Measurements from ENCODE around the gene C19orf44.
A peak's percentile ranks its signal among the peaks of the same experiment; 100 is the strongest.
"Not testable (repeated sequence)": the region's sequence is repeated elsewhere in the genome, so short reads cannot be mapped to it uniquely, and the experiment has no call there.

The C19orf44 gene

DNA sequence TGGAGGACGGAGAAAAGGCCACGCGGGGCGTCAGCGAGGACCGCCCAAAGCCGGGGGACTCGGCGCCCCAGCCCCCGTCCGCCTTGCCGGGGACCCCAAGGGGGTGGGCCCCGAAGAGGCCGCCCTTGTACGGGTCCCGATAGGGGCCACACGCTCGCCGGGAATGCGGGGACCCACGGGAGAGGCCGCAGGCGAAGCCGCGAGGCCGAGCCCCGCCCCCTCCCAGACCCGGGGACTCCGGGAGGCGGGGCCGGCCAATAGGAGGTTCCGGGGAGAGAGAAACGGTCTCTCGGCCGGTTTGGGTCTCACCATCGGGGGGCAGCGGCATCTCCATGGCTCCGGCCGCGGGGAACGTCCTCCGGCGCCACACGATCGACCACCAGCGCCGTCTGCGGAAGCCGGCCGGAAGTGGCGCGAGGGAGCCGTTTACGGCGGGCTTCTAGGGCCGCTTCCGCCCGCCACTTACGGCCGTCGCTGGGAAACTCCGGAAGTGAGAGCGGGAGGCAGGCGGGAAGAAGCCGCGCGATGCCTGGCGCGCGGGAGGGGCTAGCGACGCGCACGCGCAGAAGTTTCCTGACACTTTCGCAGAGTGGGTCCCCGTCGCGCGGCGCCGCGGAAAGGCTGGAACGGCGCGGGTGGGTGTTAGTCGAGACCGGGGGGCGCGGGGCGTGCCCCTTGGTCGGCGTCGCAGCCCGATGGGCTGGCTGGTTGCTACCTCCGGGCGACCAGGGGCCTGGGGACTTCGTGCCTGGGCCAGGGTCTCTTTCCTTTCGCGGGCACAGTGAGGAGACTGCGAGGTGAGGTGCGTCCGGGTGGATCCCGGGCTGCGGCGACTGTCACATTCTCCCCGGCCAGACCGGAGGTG is 46.1 kb downstream of the C19orf44 start, which contains the start of gene CHERP:
Gene CHERP, minus strand, starts transcription at position 393 of the 865 bp plus-strand sequence. Its CDS starts 59 bp downstream, at position 334.
- H3K4me3 ChIP-seq (ENCODE audit: low read depth, low read length), result peak within 1 kb of the TSS; percentile 94
- no peak for TF ChIP-seq CTCF (IDR thresholded peaks at IDR 0.05; ENCODE audit: borderline replicate concordance, insufficient read depth, low read depth, low read length)

GRCh38 chr19:16542910-16543472 is 46.8 kb downstream of the C19orf44 start:
- H3K4me3 ChIP-seq (ENCODE audit: low read depth, low read length), result peak overlapping the region; percentile 94
- no peak for TF ChIP-seq CTCF (IDR thresholded peaks at IDR 0.05; ENCODE audit: borderline replicate concordance, insufficient read depth, low read depth, low read length)

GRCh38 chr19:16543734-16544133 is 47.5 kb downstream of the C19orf44 start:
- peak overlapping the region; percentile 21 for H3K4me3 ChIP-seq (ENCODE audit: low read depth, low read length)

DNA sequence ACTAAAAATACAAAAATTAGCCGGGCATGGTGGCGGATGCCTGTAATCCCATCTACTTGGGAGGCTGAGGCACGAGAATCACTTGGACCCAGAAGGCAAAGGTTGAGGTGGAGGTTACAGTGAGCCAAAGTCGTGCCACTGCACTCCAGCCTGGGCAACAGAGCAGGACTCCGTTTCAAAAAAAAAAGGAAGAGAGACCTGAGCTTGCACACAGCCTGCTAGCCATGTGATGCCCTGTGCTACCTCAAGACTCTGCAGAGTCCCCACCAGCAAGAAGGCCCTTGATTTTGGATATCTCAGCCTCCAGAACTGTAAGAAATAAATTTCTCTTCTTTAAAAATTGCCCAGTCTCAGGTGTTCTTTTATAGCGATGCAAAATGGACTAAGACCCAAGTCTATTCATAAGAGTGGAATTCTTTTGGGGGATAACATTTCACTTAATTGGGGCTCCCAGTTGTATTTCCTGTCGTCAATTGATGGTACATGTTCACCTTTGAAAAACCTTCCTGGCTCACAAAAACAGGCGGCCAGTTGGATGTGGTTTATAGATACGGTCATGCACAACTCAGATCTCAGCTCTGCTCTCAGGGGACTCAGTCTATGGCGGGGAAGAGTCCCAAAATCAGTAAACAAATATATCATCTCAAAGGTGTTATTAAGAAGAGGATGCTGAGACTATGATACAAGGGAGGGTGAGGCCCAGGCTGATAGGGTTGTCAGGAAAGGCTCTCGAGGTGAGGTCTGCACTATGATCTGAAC is 48.5 kb downstream of the C19orf44 start:
- TF ChIP-seq CTCF (IDR thresholded peaks at IDR 0.05; ENCODE audit: borderline replicate concordance, insufficient read depth, low read depth, low read length), result no peak
- H3K4me3 ChIP-seq (ENCODE audit: low read depth, low read length), result no peak overlapping the region

DNA sequence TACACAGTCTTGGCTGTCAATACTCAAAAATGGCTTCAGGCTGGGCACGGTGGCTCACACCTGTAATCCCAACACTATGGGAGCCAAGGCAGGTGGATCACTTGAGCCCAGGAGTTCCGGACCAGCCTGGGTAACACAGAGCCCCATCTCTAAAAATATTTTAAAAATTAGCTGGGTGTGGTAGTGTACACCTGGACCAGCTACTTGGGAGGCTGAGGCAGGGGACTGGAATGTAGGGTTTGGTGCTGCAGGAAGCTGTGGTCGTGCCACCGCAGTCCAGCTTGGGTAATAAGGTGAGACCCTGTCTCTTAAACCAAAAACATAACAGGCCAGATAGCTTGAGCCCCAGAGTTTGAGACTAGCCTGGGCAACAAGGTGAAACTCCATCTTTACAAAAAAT is 52.8 kb downstream of the C19orf44 start:
- H3K4me3 ChIP-seq (ENCODE audit: low read depth, low read length), result no peak overlapping the region
- no peak for TF ChIP-seq CTCF (IDR thresholded peaks at IDR 0.05; ENCODE audit: borderline replicate concordance, insufficient read depth, low read depth, low read length)

DNA sequence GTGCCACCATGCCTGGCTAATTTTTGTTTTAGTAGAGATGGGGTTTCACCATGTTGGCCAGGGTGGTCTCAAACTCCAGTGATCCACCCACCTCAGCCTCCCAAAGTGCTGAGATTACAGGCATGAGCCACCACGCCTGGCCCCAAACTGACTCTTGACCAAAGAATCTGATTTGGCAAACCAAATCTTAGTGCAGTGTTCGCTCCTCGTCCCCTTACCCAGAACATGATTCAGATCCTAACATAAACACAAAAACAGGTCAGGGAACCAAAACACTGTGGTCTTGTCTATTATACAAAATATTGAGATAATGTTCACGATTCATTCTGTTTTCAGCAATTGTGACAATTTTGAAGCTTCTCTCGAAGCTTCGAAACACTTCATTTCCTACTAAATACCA is 55.7 kb downstream of the C19orf44 start:
- H3K4me3 ChIP-seq (ENCODE audit: low read depth, low read length), result not testable (repeated sequence)

DNA sequence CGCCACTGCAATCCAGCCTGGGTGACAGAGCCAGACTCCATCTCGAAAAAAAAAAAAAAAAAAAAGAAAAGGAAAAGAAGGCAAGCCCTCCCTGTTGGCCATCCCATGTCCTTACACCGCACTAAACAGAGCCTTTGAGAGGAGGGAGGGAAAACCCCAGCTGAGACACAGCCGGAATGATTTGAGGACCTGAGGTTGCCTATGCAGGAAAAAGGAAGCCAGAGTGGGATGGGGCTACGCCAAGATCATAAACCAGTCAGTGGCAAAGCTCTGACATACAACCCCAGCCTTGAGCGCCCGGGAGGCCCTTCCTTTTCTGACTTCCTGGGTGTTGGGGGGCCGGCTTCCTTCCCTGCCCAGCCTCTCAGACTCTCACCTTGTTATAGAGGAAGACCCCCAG is 58.6 kb downstream of the C19orf44 start:
- no peak for TF ChIP-seq CTCF (IDR thresholded peaks at IDR 0.05; ENCODE audit: borderline replicate concordance, insufficient read depth, low read depth, low read length)

More for the DNA sequence above, 58.6 kb downstream of the C19orf44 start:
- no peak overlapping the region for H3K4me3 ChIP-seq (ENCODE audit: low read depth, low read length)

Measured in GM12875 (cell line).